ENCODE data around the gene RUFY2. TPM values are rescaled to one million over a fixed set of nuclear protein-coding genes. Genes with fewer than 3 reads are reported as not detected.
"Not testable (repeated sequence)": the region's sequence is repeated elsewhere in the genome, so short reads cannot be mapped to it uniquely, and the experiment has no call there.

The RUFY2 gene
- total RNA-seq, 1 experiment from 2014 or later = 29.4 TPM

- H3K36me3 Mint-ChIP-seq (ENCODE audit: insufficient read depth, unreplicated experiment) = peaks cover 71% of the 10 kb centered on the region
- TF ChIP-seq, protein P1, sequence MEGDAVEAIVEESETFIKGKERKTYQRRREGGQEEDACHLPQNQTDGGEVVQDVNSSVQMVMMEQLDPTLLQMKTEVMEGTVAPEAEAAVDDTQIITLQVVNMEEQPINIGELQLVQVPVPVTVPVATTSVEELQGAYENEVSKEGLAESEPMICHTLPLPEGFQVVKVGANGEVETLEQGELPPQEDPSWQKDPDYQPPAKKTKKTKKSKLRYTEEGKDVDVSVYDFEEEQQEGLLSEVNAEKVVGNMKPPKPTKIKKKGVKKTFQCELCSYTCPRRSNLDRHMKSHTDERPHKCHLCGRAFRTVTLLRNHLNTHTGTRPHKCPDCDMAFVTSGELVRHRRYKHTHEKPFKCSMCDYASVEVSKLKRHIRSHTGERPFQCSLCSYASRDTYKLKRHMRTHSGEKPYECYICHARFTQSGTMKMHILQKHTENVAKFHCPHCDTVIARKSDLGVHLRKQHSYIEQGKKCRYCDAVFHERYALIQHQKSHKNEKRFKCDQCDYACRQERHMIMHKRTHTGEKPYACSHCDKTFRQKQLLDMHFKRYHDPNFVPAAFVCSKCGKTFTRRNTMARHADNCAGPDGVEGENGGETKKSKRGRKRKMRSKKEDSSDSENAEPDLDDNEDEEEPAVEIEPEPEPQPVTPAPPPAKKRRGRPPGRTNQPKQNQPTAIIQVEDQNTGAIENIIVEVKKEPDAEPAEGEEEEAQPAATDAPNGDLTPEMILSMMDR (IDR thresholded peaks at IDR 0.05; ENCODE audit: unreplicated experiment) = no peak
- peak within 1 kb of the TSS; percentile 88 for H3K27ac Mint-ChIP-seq (ENCODE audit: unreplicated experiment)
- H3K27me3 Mint-ChIP-seq (ENCODE audit: unreplicated experiment) = no peaks in the 10 kb centered on the region
- H3K4me1 Mint-ChIP-seq (ENCODE audit: low read depth, unreplicated experiment) = peaks cover 56% of the 10 kb centered on the region
- DNase-seq = peak; percentile 99
- no peaks in the 10 kb centered on the region for H3K9me3 Mint-ChIP-seq (ENCODE audit: low read depth, unreplicated experiment)
- CTCF ChIA-PET = interaction anchor here (0.6 to 3.1 kb wide), 7 partner anchors 9 to 371 kb away, joined by 3 to 18 read pairs (median 4); no protein-coding TSS in a partner anchor
- TSS peak; percentile 65 for BruUV-seq (replicated peaks)
- intact Hi-C loops (cut with micrococcal nuclease; ENCODE audit: unreplicated experiment) = loop anchor here (10.0 kb wide), 1 partner anchor 447 kb away; the partner anchor contains the start of gene SIRT1
- peak within 1 kb of the TSS; percentile 98 for H3K4me3 Mint-ChIP-seq (ENCODE audit: low read depth, unreplicated experiment)
Observed at GRCh38 chr10:68331455-68332258, 75.4 kb downstream of the RUFY2 start, which contains the start of gene HNRNPH3. Gene HNRNPH3 (plus strand): TSS chr10:68332064. CDS start chr10:68337222, 5,158 bp downstream.

- Mint-ChIP-seq H3K9me3 (ENCODE audit: low read depth, unreplicated experiment) (no peaks in the 10 kb centered on the region), H3K4me3 (ENCODE audit: low read depth, unreplicated experiment) (peak overlapping the region; percentile 98), H3K4me1 (ENCODE audit: low read depth, unreplicated experiment) (peaks cover 49% of the 10 kb centered on the region), H3K36me3 (ENCODE audit: insufficient read depth, unreplicated experiment) (peaks cover 64% of the 10 kb centered on the region), H3K27me3 (ENCODE audit: unreplicated experiment) (no peaks in the 10 kb centered on the region), H3K27ac (ENCODE audit: unreplicated experiment) (peak overlapping the region; percentile 88)
- no TSS peak for BruUV-seq (replicated peaks)
- CTCF ChIA-PET = interaction anchor here (1.2 to 3.1 kb wide), 4 partner anchors 9 to 118 kb away, joined by 4 to 18 read pairs (median 4); no protein-coding TSS in a partner anchor
- TF ChIP-seq, protein P1 (IDR thresholded peaks at IDR 0.05; ENCODE audit: unreplicated experiment) = no peak
- intact Hi-C loops (cut with micrococcal nuclease; ENCODE audit: unreplicated experiment) = loop anchor here (10.0 kb wide), 1 partner anchor 446 kb away; the partner anchor contains the start of gene SIRT1
- DNase-seq = peak; percentile 30
Observed at GRCh38 chr10:68330852-68331454, 76.1 kb downstream of the RUFY2 start.

- H3K4me3 Mint-ChIP-seq (ENCODE audit: low read depth, unreplicated experiment) = peak overlapping the region; percentile 39
- TF ChIP-seq, protein P1 (IDR thresholded peaks at IDR 0.05; ENCODE audit: unreplicated experiment) = no peak
- H3K27me3 Mint-ChIP-seq (ENCODE audit: unreplicated experiment) = no peaks in the 10 kb centered on the region
- peaks cover 49% of the 10 kb centered on the region for H3K36me3 Mint-ChIP-seq (ENCODE audit: insufficient read depth, unreplicated experiment)
- intact Hi-C loops (cut with micrococcal nuclease; ENCODE audit: unreplicated experiment) = no loop called here
- DNase-seq = no peak
- H3K4me1 Mint-ChIP-seq (ENCODE audit: low read depth, unreplicated experiment) = peaks cover 34% of the 10 kb centered on the region
- CTCF ChIA-PET = interaction anchor here (1.5 kb wide), 1 partner anchor 23 kb away, joined by 4 read pairs; no protein-coding TSS in a partner anchor
- no TSS peak for BruUV-seq (replicated peaks)
- peak overlapping the region; percentile 88 for H3K27ac Mint-ChIP-seq (ENCODE audit: unreplicated experiment)
- no peaks in the 10 kb centered on the region for H3K9me3 Mint-ChIP-seq (ENCODE audit: low read depth, unreplicated experiment)
Observed at GRCh38 chr10:68329506-68329861, 77.6 kb downstream of the RUFY2 start.

GRCh38 chr10:68327889-68328786 lies 78.9 kb downstream of the RUFY2 start:
- peaks cover 31% of the 10 kb centered on the region for H3K4me1 Mint-ChIP-seq (ENCODE audit: low read depth, unreplicated experiment)
- H3K9me3 Mint-ChIP-seq (ENCODE audit: low read depth, unreplicated experiment) = no peaks in the 10 kb centered on the region
- CTCF ChIA-PET = interaction anchor here (0.5 to 0.7 kb wide), 3 partner anchors 476 to 563 kb away, joined by 3 to 6 read pairs (median 3); no protein-coding TSS in a partner anchor
- DNase-seq = no peak
- TF ChIP-seq, protein P1 (IDR thresholded peaks at IDR 0.05; ENCODE audit: unreplicated experiment) = no peak
- H3K4me3 Mint-ChIP-seq (ENCODE audit: low read depth, unreplicated experiment) = peak overlapping the region; percentile 39
- H3K36me3 Mint-ChIP-seq (ENCODE audit: insufficient read depth, unreplicated experiment) = peaks cover 35% of the 10 kb centered on the region
- no peaks in the 10 kb centered on the region for H3K27me3 Mint-ChIP-seq (ENCODE audit: unreplicated experiment)
- peak overlapping the region; percentile 88 for H3K27ac Mint-ChIP-seq (ENCODE audit: unreplicated experiment)
- no TSS peak for BruUV-seq (replicated peaks)
- intact Hi-C loops (cut with micrococcal nuclease; ENCODE audit: unreplicated experiment) = no loop called here

- H3K4me3 Mint-ChIP-seq (ENCODE audit: low read depth, unreplicated experiment); DNase-seq; intact Hi-C loops (cut with micrococcal nuclease; ENCODE audit: unreplicated experiment); H3K27me3 Mint-ChIP-seq (ENCODE audit: unreplicated experiment); H3K36me3 Mint-ChIP-seq (ENCODE audit: insufficient read depth, unreplicated experiment); CTCF ChIA-PET; H3K27ac Mint-ChIP-seq (ENCODE audit: unreplicated experiment); BruUV-seq (replicated peaks); H3K9me3 Mint-ChIP-seq (ENCODE audit: low read depth, unreplicated experiment): not testable (repeated sequence)
- H3K4me1 Mint-ChIP-seq (ENCODE audit: low read depth, unreplicated experiment) = peaks cover 16% of the 10 kb centered on the region
Observed at GRCh38 chr10:68324396-68324795, 82.7 kb downstream of the RUFY2 start.

Data from Calu3 (cell line).